Progenitor cell of endocrine pancreas (in vitro differentiated cells): ENCODE data around the gene TBC1D19. TPM values are rescaled to one million over a fixed set of nuclear protein-coding genes. Genes with fewer than 3 reads are reported as not detected.

Experiments
- DNase-seq: peaks from one replicate; pipeline ENCODE4 v3.0.0; 2021; ENCODE audit warnings: low spot score; ENCODE audit not compliant: unreplicated experiment
- H3K27ac Mint-ChIP-seq: 2 replicates; pipeline ENCODE4 v1.8.0; 2021; ENCODE audit warnings: mild to moderate bottlenecking, moderate library complexity, mixed read lengths
- H3K27me3 Mint-ChIP-seq: 2 replicates; pipeline ENCODE4 v1.8.0; 2021; ENCODE audit warnings: mixed read lengths
- H3K36me3 Mint-ChIP-seq: 2 replicates; pipeline ENCODE4 v1.8.0; 2022; ENCODE audit warnings: mixed read lengths; ENCODE audit not compliant: insufficient read depth
- H3K4me1 Mint-ChIP-seq: 2 replicates; pipeline ENCODE4 v1.8.0; 2021; ENCODE audit warnings: low read depth, mixed read lengths
- H3K4me3 Mint-ChIP-seq: 2 replicates; pipeline ENCODE4 v1.8.0; 2021; ENCODE audit warnings: low read depth, mild to moderate bottlenecking, moderate library complexity, mixed read lengths
- H3K9me3 Mint-ChIP-seq: 2 replicates; pipeline ENCODE4 v1.8.0; 2021; ENCODE audit warnings: low read depth, mixed read lengths
- CTCF ChIP-seq: fragments of 200-600 bp; sonication (generic); IDR thresholded peaks from one replicate; pipeline ENCODE4 v1.5.0; 2021; ENCODE audit warnings: antibody characterized with exemption, mild to moderate bottlenecking; ENCODE audit not compliant: unreplicated experiment
- total RNA-seq: library from RNA; stranded (reverse); gene quantifications from 2 replicates; pipeline ENCODE4 v1.2.1, GENCODE V29; 2021

TBC1D19 gene
- total RNA-seq, 1 donor from 2014 or later, result 28.8 TPM

- Mint-ChIP-seq H3K4me1 (peaks cover 9% of the 10 kb centered on the region), H3K27ac (no peak overlapping the region), H3K4me3 (no peak overlapping the region), H3K27me3 (no peaks in the 10 kb centered on the region), H3K36me3 (peaks cover 4% of the 10 kb centered on the region), H3K9me3 (no peaks in the 10 kb centered on the region)
- TF ChIP-seq CTCF, result no peak
- DNase-seq, result no peak
Measured at GRCh38 chr4:26804451-26804850, 220.6 kb downstream of the TBC1D19 start.

- H3K27ac Mint-ChIP-seq, result no peak overlapping the region
- no peaks in the 10 kb centered on the region for H3K27me3 Mint-ChIP-seq
- no peaks in the 10 kb centered on the region for H3K9me3 Mint-ChIP-seq
- H3K4me1 Mint-ChIP-seq, result peaks cover 9% of the 10 kb centered on the region
- no peak for DNase-seq
- H3K4me3 Mint-ChIP-seq, result no peak overlapping the region
- H3K36me3 Mint-ChIP-seq, result peaks cover 4% of the 10 kb centered on the region
- no peak for TF ChIP-seq CTCF
Measured at GRCh38 chr4:26804925-26805324, 221.0 kb downstream of the TBC1D19 start.

Other genes with a start within 250 kb of the TBC1D19 start
- 2.4 and 2.7 TPM in 2 replicates for gene CCKAR, start 93.6 kb upstream of the TBC1D19 start, total RNA-seq